GM19438 (cell line): ENCODE measurements around the gene BLOC1S4.

ENCODE experiments used
- ATAC-seq: cut with Tn5 transposase; IDR thresholded peaks from one replicate; pipeline ENCODE4 v1.9.1; 2021; ENCODE audit warnings: low read depth; ENCODE audit not compliant: unreplicated experiment

Gene BLOC1S4

DNA sequence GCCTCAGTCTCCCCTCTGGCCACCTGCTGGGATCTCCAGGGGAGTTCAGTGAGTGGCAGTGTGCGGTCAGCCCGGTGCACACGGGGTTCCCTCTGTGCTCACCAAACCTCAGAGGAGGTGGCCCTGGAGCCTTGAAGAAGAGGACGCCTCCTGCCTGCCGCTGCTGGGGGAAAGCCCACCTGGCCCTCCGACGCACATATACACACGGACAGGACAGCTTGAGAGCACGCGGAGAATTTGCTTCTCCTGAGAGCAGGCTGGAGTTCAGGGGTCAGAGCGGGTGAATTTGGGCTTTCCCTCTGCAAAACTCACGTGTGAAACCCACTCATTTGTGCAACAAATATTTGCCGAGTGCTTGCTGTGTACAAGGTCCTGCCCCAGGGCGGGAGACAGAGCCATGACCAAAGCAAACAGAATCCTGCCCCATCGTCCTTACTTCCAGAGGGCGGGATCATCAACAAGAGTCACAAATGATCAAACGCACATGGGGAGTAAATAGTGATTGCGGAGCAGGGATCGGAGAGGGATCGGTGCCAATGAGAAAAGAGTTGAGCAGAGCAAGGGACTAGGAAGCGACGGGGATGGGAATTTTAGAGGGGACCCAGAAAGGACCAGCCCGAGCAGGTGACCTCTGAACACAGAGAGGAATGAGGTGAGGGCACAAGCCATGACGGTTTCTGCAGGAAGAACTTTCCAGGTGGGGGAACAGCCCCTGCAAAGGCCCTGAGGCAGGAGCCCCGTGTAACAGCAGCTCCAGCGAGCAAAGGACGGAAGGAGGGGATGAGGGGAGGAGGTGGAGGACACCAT is 17.6 kb downstream of the BLOC1S4 start:
- ATAC-seq = no peak

DNA sequence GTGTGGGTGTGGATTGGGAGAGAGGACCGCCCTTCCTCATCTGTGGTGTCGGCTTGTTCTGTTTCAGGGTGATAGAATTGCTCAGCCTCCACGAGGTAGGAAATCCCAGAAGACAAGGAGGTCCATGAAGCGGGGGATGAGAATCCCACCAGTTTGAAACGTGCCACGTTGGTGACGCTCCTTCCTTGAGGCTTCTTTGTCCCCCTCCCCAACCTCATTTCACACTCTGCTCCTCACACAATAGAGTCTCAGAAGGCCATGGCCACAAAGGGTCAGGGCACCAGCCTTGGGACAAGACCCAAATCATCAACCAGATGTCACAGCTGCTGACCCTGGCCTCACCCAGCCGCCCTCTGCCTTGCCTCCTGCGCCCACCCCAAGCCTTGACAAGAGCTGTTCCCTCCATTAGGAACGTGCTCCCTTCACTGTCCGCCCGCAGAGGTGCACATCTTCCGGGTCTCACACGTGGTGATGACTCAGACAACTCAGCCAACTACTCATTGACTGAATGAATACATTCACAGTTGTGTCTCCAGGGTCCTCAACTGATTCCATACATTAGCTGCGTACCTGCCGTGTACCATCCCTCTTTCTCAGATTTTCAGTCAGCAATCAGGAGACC is 18.3 kb downstream of the BLOC1S4 start:
- no peak for ATAC-seq

DNA sequence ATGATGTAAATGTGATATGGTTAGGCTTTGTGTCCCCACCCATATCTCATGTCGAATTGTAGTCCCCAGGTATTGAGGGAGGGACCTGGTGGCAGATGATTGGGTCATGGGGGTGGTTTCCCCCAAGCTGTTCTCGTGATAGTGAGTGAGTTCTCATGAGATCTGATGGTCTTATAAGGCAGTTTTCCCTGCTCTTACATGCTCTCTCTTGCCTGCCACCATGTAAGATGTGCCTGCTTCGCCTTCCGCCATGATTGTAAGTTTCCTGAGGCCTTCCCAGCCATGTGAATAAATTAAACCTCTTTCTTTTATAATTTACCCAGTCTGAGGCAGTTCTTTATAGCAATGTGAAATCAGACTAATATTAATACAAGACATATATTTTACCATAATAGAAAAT is 23.9 kb downstream of the BLOC1S4 start:
- ATAC-seq = no peak

DNA sequence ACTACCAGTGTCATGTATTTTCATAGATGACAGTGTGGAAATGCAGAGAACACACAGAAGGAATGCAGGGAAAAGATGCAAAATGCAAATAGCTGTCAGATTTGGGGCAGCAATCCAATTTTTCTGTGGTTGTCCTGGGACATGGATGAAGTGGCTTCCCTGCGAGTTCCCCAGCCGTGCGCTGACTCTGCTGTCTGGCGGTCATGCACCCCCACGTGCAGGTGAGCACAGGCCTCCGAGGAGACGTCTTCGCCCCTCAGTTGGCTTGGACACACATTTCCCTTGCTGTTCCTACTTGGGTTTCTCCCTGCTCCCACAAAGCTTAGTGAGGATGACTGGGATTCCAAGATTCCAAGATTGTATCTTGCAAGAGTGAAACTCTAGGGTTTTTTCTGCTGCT is 24.4 kb downstream of the BLOC1S4 start:
- ATAC-seq = no peak

DNA sequence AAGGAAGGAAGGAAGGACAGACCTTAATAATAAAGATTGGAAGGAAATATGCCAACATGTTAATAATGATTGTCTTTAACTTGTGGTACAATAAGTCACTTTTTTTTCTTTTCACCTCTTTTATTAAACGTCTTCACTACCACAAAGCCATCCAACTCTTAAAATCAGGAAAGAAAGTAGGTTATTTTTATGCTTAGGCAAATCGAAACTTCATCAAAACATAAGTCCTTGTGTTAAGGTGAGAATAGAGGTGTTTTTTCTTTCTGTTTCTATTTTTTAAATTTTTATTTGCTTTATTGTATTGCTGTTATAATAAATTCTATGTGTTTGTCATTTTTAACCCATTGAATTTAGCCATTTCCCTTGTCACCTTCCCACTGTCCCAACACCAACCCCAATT is 26.5 kb downstream of the BLOC1S4 start:
- ATAC-seq = no peak

DNA sequence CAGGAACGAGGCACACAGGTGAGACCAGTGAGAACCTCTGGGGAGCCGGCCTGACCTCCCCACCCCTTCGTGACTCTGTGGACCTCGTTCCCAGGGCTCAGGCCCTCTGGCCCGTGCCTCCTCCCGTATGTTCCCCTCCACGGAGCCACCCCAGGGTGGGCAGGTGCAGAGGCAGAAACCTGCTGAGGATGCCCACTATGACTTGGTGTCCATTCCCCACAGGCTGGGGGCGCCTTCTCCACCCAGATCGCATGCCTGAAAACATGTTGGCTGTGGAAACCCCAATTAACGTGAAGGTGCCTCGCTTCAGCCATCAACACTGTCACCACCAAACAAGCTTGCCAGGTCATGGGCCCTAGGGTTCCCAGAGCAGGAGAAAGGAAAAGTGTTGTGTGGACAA is 27.0 kb downstream of the BLOC1S4 start:
- no peak for ATAC-seq

DNA sequence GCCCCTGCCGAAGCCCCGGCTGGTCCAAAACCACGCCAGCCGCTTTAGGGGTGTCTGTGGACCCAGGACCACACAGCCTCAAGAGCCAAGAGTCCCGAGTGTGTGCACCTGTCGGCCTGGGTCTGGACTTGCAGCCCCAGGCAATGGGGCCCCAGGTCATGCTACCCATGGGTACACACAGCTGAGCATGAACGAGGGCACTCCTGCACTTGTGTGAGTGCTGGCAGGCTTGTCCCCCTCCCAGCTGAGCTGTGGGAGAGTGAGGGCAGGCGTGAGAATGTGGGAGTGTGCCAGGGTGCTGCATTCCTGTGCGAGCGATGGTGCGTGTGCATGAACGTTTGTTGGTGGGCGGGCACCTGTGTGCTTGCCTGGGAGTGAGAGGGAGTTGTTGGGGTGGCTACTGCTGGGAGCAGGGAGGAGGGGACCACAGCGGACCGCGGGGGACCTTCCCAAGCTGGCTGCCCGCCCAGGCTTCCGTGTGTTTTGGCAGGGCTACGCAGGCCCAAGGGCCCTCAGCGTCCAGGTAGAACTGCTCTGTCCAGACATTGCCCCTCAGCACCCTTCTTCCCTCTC is 30.8 kb downstream of the BLOC1S4 start:
- no peak for ATAC-seq

DNA sequence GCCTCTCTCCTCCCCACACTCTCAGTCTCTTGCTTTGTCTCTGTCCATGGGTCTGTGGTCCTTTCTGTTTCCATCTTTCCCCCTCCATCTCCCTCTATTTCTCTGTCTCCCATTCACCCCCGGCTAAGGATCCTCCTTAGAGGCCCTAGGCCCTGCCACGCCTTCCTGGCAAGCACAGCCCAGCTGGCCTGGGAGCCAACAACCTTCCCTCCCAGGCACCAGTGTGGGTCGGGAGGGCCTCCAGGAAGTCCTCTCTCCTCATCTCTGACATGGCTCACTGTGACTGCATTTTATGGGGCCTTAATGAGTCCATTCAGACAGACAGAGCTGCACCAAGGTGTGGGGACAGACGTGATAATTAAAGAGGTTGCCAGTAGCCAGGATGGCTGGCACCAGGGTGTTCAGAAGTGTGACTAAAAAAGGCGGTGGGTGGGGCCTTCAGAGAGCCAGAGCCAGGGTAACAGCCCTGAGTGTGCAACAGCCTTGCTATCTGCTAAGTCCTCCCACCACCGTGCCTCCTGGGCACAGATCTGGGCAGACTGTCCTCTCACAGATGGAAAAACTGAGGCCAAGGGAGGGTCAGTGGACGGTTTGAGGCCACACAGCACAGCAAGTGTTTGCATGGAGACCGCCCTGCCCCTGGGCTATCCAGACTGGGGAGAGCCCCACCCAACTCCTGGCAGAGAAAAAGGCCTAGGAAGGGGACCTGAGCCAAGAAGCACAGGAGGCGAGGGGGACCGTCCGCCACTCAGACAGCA is 31.5 kb downstream of the BLOC1S4 start:
- ATAC-seq = no peak

DNA sequence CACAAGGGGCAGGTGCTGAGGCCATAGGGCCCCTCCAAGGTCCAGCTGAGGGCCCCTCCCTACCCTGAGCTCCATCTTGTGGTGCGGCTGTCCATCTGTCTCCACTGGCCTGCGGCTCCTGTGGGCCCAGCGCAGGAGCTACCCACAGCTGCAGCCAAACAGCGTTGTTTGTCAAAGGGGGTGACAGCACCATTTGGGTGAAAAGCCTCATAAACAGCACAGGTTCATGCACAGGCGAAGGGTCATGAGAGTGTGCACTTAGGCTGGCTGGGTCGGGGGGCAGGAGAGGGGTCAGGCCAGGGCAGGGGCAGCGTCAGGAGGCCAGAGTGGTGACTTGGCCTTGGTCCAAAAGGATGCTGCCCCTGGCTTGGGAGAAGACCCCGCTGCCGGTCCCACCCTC is 32.3 kb downstream of the BLOC1S4 start:
- ATAC-seq = no peak

DNA sequence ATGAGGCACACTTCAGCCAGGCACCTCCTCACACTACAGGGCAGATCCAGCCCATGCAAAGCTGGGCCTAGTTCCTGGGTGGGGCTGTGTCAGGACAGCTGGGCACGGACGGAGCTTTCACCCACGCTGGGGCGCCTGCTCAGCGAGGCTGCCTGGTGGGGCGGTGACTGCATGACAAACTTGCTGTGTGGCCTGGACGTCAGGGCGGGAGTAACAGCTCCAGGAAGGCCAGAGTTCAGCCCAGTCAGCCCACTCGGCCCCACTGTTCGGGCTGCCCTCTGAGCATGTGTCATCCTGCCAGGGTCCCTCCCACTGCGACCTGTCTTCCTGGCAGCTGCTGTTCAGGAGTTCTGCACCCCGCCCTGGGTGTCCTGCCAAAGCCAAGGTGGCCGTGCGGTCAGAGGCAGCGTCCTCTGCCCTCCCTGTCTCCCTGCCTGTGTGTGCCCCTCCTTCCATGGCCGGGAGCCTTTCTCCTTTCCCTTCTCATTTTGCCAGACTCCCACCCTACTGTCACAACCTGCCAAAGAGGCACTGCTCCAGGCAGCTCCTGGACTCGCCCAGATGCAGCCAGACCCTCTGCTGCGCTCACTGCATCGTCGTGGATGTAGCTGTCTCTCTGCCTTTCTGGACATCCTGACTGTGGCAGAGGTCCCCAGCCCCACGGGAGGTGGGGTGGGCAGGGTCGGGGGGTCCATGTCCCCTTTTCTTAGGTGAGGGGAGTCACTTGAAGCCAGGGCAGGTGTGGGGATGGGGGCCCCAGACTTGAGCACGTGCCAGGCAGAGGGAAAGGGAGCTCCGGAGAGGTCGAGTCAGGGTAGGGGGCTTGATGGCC is 33.6 kb downstream of the BLOC1S4 start:
- no peak for ATAC-seq

DNA sequence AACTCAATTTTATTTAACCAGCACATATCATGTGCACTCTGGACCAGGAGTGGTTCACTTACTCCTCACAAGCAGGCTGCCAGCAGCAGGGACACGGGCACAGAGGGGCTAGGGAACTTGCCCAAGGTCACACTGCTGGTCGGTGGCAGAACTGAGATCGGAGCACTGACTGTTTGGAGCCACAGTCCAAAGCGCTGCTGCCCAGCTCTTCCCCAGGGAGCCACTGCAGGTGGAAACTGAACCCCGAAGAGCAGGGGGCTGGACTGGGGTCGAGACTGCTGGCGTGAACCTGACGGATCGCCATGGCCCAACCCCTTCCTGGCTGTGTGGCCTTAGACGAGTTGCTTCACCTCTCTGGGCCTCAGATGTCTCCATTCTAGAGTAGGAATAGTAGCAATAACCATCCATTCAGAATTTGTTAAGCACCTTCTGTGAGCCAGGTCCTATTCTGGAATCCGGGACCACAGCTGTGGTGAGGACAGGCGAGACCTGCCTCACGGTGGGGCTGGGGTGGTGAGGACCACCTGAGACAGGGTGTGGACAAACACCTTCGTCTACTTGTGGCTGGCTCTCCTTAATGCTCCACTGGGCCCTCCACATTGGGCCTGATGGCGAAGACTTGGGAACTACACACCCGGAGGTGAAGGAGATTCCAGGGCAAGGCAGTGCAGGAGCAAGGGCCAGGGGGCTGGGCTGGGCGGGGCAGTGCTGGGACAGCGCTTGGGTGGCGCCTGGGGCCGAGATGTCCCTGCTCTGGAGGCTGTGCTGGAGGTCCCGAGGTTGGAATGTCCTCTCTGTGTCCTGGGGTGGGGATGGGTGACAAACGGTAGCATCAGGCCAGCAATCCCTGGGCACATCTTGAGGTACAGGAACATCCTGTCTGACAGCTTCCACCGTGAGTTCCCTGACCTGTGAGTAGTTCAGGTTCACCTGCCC is 34.6 kb downstream of the BLOC1S4 start:
- no peak for ATAC-seq

DNA sequence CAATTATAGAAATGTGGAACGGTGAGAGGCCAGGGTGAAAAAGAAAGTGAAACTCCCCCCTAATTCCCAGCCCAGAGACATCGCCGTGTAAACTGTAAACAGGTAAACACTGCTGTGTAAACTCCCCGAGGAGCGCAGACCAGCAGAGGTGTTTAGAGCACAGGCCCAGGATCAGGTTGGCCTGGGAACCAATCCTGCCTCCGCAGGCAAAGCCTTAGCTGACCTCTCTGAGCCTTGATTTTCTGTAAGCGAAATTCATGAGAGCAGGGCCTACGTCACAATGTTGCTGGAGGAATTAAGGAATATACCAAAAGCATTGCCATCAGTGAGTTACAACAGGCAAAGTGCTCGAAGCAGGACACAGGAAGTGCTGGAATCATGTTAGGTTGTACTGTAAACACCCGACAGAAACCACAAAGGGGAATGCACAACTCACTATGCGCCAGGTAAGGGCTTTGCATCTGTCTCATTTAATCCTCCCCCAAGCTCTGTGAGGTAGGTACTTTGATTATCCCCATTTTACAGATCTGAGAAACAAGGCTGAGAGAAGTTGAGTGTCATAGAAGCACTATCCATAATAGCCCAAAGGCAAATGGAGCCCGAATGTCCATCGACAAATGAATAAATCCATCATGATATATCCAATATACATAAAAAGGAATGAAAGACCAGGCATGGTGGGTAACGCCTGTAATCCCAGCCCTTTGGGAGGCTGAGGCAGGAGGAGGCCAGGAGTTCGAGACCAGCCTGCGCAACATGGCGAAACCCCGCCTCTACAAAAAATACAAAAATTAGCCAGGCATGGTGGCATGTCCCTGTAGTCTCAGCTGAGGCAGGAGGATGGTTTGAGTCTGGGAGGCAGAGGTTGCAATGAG is 35.9 kb downstream of the BLOC1S4 start:
- ATAC-seq = no peak

DNA sequence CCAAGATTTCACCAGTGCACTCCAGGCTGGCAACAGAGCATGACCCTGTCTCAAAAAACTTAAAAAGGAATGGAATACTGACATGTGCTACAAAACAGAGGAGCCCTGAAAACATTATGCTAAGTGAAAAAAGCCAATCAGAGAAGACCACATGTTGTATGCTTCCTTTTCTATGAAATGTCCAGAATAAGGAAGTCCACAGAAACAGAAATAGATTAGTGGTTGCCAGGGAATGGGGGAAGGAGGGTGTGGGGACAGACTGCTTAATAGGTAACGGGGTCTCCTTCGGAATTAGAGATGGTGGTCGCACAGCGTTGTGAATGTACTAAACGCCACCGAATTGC is 36.5 kb downstream of the BLOC1S4 start:
- no peak for ATAC-seq

DNA sequence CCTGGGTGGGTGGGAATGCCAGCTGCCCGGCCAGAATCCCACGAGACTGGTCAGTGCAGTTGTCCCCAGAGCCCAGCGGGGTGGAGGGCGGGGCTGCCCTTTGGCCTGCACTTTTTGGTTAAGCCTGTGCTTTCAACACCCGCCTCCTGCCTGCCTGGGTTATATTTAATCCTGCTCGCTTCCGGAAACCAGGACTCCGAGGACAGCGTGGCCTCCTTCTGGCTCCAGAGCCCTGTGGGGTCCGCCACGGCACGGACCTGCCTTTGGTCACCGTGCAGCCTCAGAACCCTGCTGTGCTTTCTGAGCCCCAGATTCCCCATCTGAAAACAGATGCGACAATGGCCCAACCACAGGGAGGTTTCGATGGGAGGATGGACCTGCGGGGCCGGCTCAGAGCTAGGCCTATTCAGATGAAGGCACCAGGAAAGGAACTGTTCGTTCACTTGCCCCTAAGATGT is 37.2 kb downstream of the BLOC1S4 start:
- no peak for ATAC-seq

DNA sequence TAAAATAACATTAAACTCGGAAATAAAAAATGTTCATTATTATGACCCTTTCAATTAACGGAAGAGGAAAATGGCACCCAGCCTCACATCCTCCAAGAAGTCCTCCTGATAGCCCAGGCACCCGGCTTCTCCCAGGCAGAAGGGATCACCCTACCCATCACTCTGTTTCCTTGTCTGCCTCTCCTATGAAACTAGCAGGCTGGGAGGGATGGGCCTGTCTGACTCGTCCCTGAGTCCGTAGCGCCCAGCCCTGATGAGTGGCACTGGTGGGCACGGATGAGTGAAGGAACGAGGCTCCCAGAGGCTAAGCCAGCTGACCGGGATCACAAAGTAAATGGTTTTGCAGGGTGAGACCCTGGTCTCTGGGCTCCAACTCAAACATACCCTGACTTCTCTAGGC is 37.9 kb downstream of the BLOC1S4 start:
- no peak for ATAC-seq

DNA sequence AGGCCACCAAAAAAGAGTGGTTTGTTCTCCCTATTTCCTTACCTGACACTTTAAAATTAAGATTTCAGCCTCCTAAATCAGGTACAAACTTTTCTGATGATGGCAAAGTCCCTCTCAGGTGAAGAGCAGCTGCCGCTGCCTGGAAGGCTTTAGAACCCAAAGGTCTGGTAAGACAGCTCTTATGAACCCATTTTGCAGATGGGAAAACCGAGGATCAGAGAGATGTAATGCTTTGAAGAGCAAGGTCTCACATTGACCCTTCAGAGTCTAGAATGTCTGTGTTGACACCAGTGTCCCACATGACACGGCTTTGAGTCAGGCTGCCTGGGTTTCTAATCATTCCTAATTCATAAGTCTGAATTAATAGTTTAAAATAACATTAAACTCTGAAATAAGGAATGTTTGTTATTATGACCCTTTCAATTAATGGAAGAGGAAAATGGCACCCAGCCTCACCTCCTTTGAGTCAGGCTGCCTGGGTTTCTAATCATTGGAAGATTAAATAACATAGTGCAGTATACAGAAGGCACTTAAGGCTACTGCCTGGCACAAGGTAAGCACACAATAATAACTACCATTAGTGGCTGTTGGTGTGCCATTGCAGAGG is 38.6 kb downstream of the BLOC1S4 start:
- no peak for ATAC-seq

DNA sequence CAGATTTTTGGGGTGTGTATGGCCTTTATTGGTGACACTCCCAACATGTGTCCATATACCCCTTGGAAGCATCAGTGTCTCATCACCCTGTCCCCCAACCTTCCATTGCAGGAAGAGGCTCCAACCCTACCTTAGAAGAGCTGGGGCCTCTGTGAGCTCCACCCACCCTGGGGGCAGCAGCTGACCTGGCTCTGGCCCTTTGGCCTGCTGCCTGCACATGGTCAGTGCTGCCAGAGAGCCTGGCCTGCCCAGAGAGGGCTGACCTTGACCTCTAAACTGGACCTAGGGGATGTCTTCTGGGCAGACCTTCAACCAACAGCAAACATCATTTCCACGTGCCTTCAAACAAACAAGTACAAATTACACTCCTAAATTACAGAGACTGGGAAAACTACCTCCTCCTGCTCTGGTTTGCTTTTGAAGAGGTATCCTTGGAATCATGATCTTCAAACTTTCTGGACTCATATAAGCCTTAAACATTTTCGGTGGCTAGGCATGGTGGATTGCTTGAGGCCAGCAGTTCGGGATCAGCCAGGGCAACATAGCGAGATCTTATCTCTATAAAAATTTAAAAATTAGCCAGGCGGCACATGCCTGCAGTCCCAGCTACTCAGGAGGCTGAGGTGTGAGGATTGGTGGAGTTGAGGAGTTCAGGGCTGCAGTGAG is 39.2 kb downstream of the BLOC1S4 start:
- ATAC-seq = no peak
